Eye (tissue), 1 donor: Measurements from ENCODE around the gene ARHGAP15.
"Not testable (repeated sequence)": the region's sequence is repeated elsewhere in the genome, so short reads cannot be mapped to it uniquely, and the experiment has no call there.

Experiments
- DNase-seq: peaks from one replicate; pipeline ENCODE4 v3.0.0-alpha.2; 2015

ARHGAP15 gene

GRCh38 chr2:143501106-143501676 is 372.0 kb downstream of the ARHGAP15 start:
- DNase-seq = no peak

- no peak for DNase-seq
Measured at GRCh38 chr2:143503280-143503679, 374.1 kb downstream of the ARHGAP15 start.

- no peak for DNase-seq
Measured at GRCh38 chr2:143504397-143504796, 375.2 kb downstream of the ARHGAP15 start.

GRCh38 chr2:143505542-143505941 is 376.3 kb downstream of the ARHGAP15 start:
- DNase-seq = no peak

- peak; percentile 75 for DNase-seq
Measured at GRCh38 chr2:143513081-143513480, 383.9 kb downstream of the ARHGAP15 start.

GRCh38 chr2:143514413-143514812 is 385.2 kb downstream of the ARHGAP15 start:
- no peak for DNase-seq

- DNase-seq = no peak
Measured at GRCh38 chr2:143515318-143515717, 386.1 kb downstream of the ARHGAP15 start.

GRCh38 chr2:143519521-143519920 is 390.3 kb downstream of the ARHGAP15 start:
- DNase-seq = no peak

GRCh38 chr2:143521396-143521795 is 392.2 kb downstream of the ARHGAP15 start:
- DNase-seq = no peak

GRCh38 chr2:143522699-143523098 is 393.5 kb downstream of the ARHGAP15 start:
- no peak for DNase-seq

- no peak for DNase-seq
Measured at GRCh38 chr2:143524119-143524553, 394.9 kb downstream of the ARHGAP15 start.

- DNase-seq = no peak
Measured at GRCh38 chr2:143524559-143525401, 395.6 kb downstream of the ARHGAP15 start.

- DNase-seq = no peak
Measured at GRCh38 chr2:143525402-143525860, 396.2 kb downstream of the ARHGAP15 start.

GRCh38 chr2:143526498-143526897 is 397.3 kb downstream of the ARHGAP15 start:
- DNase-seq = no peak

- DNase-seq = no peak
Measured at GRCh38 chr2:143528021-143528420, 398.8 kb downstream of the ARHGAP15 start.

- DNase-seq = no peak
Measured at GRCh38 chr2:143529118-143529720, 400.0 kb downstream of the ARHGAP15 start.

GRCh38 chr2:143530758-143531157 is 401.5 kb downstream of the ARHGAP15 start:
- no peak for DNase-seq

GRCh38 chr2:143532061-143532460 is 402.8 kb downstream of the ARHGAP15 start:
- DNase-seq = no peak

GRCh38 chr2:143533846-143534245 is 404.6 kb downstream of the ARHGAP15 start:
- no peak for DNase-seq

GRCh38 chr2:143535802-143536201 is 406.6 kb downstream of the ARHGAP15 start:
- DNase-seq = no peak

GRCh38 chr2:143541899-143542298 is 412.7 kb downstream of the ARHGAP15 start:
- DNase-seq = not testable (repeated sequence)

GRCh38 chr2:143545059-143545948 is 416.1 kb downstream of the ARHGAP15 start:
- no peak for DNase-seq

GRCh38 chr2:143545949-143546255 is 416.7 kb downstream of the ARHGAP15 start:
- DNase-seq = peak; percentile 82
